Sigmoid colon (tissue), 7 donors: ENCODE measurements around the gene PI4KA. TPM values are rescaled to one million over a fixed set of nuclear protein-coding genes. Genes with fewer than 3 reads are reported as not detected.
"Not testable (repeated sequence)": the region's sequence is repeated elsewhere in the genome, so short reads cannot be mapped to it uniquely, and the experiment has no call there.

ENCODE experiments used
- DNase-seq: peaks from one replicate; pipeline ENCODE4 v3.0.0-alpha.2; 2019
- H3K27ac ChIP-seq, 4 donors: fragments of 200-600 bp; sonication (generic); one replicate each; pipeline ENCODE4 v1.5.1; 2016 to 2019; ENCODE audit warnings: mild to moderate bottlenecking in 1 of 4
- H3K27me3 ChIP-seq, 3 donors: fragments of 200-600 bp; sonication (generic); one replicate each; pipeline ENCODE4 v1.5.1; 2019; ENCODE audit warnings: mild to moderate bottlenecking in 1 of 3
- H3K36me3 ChIP-seq, 4 donors: fragments of 200-600 bp; sonication (generic); one replicate each; pipeline ENCODE4 v1.5.1; 2016 to 2019
- H3K4me1 ChIP-seq, 4 donors: fragments of 200-600 bp; sonication (generic); one replicate each; pipeline ENCODE4 v1.5.1; 2017 to 2019
- H3K4me3 ChIP-seq, 4 donors: fragments of 200-600 bp; sonication (generic); one replicate each; pipeline ENCODE4 v1.5.1; 2017 to 2019; ENCODE audit warnings: mild to moderate bottlenecking in 2 of 4, moderate library complexity in 1 of 4
- H3K9me3 ChIP-seq, 4 donors: fragments of 200-600 bp in 3 of 4; sonication (generic) in 3 of 4; one replicate each; pipeline versions ENCODE4 v1.5.1 to v1.6.1; 2013 to 2019
- CTCF ChIP-seq, 4 experiments: fragments of 450-650 bp in 3 of 4; fragments of 200-600 bp in 1 of 4; IDR thresholded peaks; one replicate each; pipeline ENCODE4 v1.5.1; 2016 to 2019; ENCODE audit warnings: antibody characterized with exemption in 4 of 4, mild to moderate bottlenecking in 3 of 4, moderate library complexity in 2 of 4
- POLR2AphosphoS5 ChIP-seq, 4 donors: sonication (generic); formaldehyde crosslinking; IDR thresholded peaks; one replicate each; pipeline ENCODE4 v1.6.1; 2017; ENCODE audit warnings: antibody characterized with exemption in 4 of 4
- WGBS, 2 donors: extraction: QIAGEN DNeasy Blood & Tissue Kit; methylation state at CpG; one replicate each; pipeline ENCODE4 v1.1.7; 2013; 5-methylcytosine and 5-hydroxymethylcytosine counted together
- intact Hi-C: fragments of 100-400 bp; cut with DNase I; formaldehyde crosslinking; loops from one replicate; pipeline ENCODE4 v1.15.1; 2023
- polyA plus RNA-seq, 3 donors: library from polyadenylated mRNA; stranded (reverse); fragments of 200-250 nt; gene quantifications; one replicate each; pipeline ENCODE4 v1.2.3, GENCODE V29; 2013
- total RNA-seq, 4 donors: library from RNA; depleted of rRNA; stranded (reverse); fragments of >200 nt; gene quantifications; one replicate each; pipeline ENCODE4 v1.1.0, GENCODE V29; 2016
- donor health status: healthy with polysubstance abuse.
- donor health status: Bipolar disorder and iron deficiency.
- donor health status: healthy.

PI4KA gene
- total and polyA plus RNA-seq, 7 donors, result 26.1 to 137 (median 63.5) TPM

- WGBS, 2 donors, result 1 to 2% methylated on average over 72 of the region's 79 CpGs
These were observed 154.6 kb downstream of the PI4KA start for GRCh38 chr22:20703816-20704609.

GRCh38 chr22:20703414-20703806 lies 155.2 kb downstream of the PI4KA start:
- intact Hi-C loops, result loop anchor here (10.0 kb wide), 1 partner anchor 209 kb away; the partner anchor contains the start of gene KLHL22
- not testable (repeated sequence) for H3K36me3 ChIP-seq, DNase-seq, H3K9me3 ChIP-seq, H3K27me3 ChIP-seq
- Histone ChIP-seq H3K4me3 (peak overlapping the region in 3 of 4 donors; percentile 54 to 62 (median 61)), H3K27ac (peak overlapping the region in 1 of 4 donors; percentile 83), H3K4me1 (peaks cover 0 to 13% (median 11%) of the 10 kb centered on the region in 4 donors)
- WGBS, 2 donors, result 1% methylated on average over 10 to 13 of the region's 25 CpGs

More at GRCh38 chr22:20703816-20704609, 154.6 kb downstream of the PI4KA start:
- peak in 1 of 4 experiments; percentile 13 for TF ChIP-seq CTCF (IDR thresholded peaks at IDR 0.05)
- Histone ChIP-seq H3K4me1 (peaks cover 0 to 13% (median 11%) of the 10 kb centered on the region in 4 donors), H3K4me3 (peak overlapping the region in 3 of 4 donors; percentile 54 to 62 (median 61))
- H3K27ac ChIP-seq, H3K36me3 ChIP-seq, DNase-seq, H3K27me3 ChIP-seq, H3K9me3 ChIP-seq: not testable (repeated sequence)
- intact Hi-C loops, result loop anchor here (10.0 kb wide), 1 partner anchor 209 kb away; the partner anchor contains the start of gene KLHL22

- Histone ChIP-seq H3K4me3 (peak overlapping the region; percentile 38 to 62 (median 58)), H3K27ac (peak overlapping the region; percentile 68 to 83 (median 70)), H3K4me1 (peaks cover 0 to 13% (median 11%) of the 10 kb centered on the region in 4 donors)
- peak; percentile 97 for DNase-seq
- not testable (repeated sequence) for H3K27me3 ChIP-seq, H3K36me3 ChIP-seq, H3K9me3 ChIP-seq
- WGBS, 2 donors, result 1% methylated on average over 64 of the region's 64 CpGs
- intact Hi-C loops, result loop anchor here (10.0 kb wide), 1 partner anchor 208 kb away; the partner anchor contains the start of gene KLHL22
- peak in 3 of 4 donors; percentile 26 to 54 (median 35) for TF ChIP-seq POLR2AphosphoS5 (IDR thresholded peaks at IDR 0.05)
These were observed 155.8 kb downstream of the PI4KA start for GRCh38 chr22:20702546-20703413.

- DNase-seq, result peak; percentile 57
- H3K4me3 ChIP-seq, result peak overlapping the region; percentile 38 to 62 (median 58)
- 0 to 1% methylated on average over 31 of the region's 35 CpGs for WGBS, 2 donors
- not testable (repeated sequence) for H3K27me3 ChIP-seq, H3K9me3 ChIP-seq, H3K36me3 ChIP-seq
- peak overlapping the region; percentile 68 to 83 (median 70) for H3K27ac ChIP-seq
- H3K4me1 ChIP-seq, result peaks cover 0 to 14% (median 11%) of the 10 kb centered on the region in 4 donors
- intact Hi-C loops, result loop anchor here (10.0 kb wide), 1 partner anchor 207 kb away; the partner anchor contains the start of gene KLHL22
These were observed 156.5 kb downstream of the PI4KA start for GRCh38 chr22:20702175-20702545.

- Histone ChIP-seq H3K4me1 (peaks cover 0 to 16% (median 11%) of the 10 kb centered on the region in 4 donors), H3K27ac (peak overlapping the region in 2 of 4 donors; percentile 69 to 83), H3K4me3 (peak overlapping the region in 3 of 4 donors; percentile 54 to 62 (median 61))
- DNase-seq, H3K27me3 ChIP-seq, H3K36me3 ChIP-seq, H3K9me3 ChIP-seq: not testable (repeated sequence)
- intact Hi-C loops, result loop anchor here (10.0 kb wide), 1 partner anchor 207 kb away; the partner anchor contains the start of gene KLHL22
- WGBS, 2 donors, result 4 to 10% methylated on average over 17 to 18 of the region's 21 CpGs
These were observed 156.9 kb downstream of the PI4KA start for GRCh38 chr22:20701680-20702136.

GRCh38 chr22:20700347-20700746 lies 158.3 kb downstream of the PI4KA start:
- H3K4me3 ChIP-seq, H3K27me3 ChIP-seq, H3K9me3 ChIP-seq, H3K27ac ChIP-seq, H3K36me3 ChIP-seq: not testable (repeated sequence)
- DNase-seq, result peak; percentile 56
- intact Hi-C loops, result loop anchor here (10.0 kb wide), 1 partner anchor 206 kb away; the partner anchor contains the start of gene KLHL22
- WGBS, 2 donors, result 85 to 94% methylated on average over 15 of the region's 15 CpGs
- H3K4me1 ChIP-seq, result peaks cover 0 to 16% (median 11%) of the 10 kb centered on the region in 4 donors

GRCh38 chr22:20699856-20700255 lies 158.8 kb downstream of the PI4KA start:
- peak; percentile 37 for DNase-seq
- H3K4me3 ChIP-seq, H3K27ac ChIP-seq, H3K27me3 ChIP-seq, H3K9me3 ChIP-seq, H3K36me3 ChIP-seq: not testable (repeated sequence)
- H3K4me1 ChIP-seq, result peaks cover 0 to 16% (median 11%) of the 10 kb centered on the region in 4 donors
- intact Hi-C loops, result loop anchor here (5.0 to 10.0 kb wide), 2 partner anchors 133 to 205 kb away; partner anchors contain the start of gene KLHL22
- WGBS, 2 donors, result 88 to 93% methylated on average over 9 of the region's 9 CpGs
